ENCODE measurements around the gene FBXL4.

FBXL4 gene

GRCh38 chr6:98827295-98828159 lies 120.2 kb downstream of the FBXL4 start:
- FAIRE-seq, result no peak
- no peak for DNase-seq (ENCODE audit: low spot score)

- FAIRE-seq, result no peak
Measured at GRCh38 chr6:98825600-98826230, 122.0 kb downstream of the FBXL4 start.

GRCh38 chr6:98824902-98825599 lies 122.7 kb downstream of the FBXL4 start:
- FAIRE-seq (no peak), DNase-seq (ENCODE audit: low spot score) (no peak)

More at GRCh38 chr6:98825600-98826230, 122.0 kb downstream of the FBXL4 start:
- no peak for DNase-seq (ENCODE audit: low spot score)

- FAIRE-seq (no peak), DNase-seq (ENCODE audit: low spot score) (no peak)
Measured at GRCh38 chr6:98824162-98824901, 123.4 kb downstream of the FBXL4 start.

- no peak for FAIRE-seq
Measured at GRCh38 chr6:98823428-98824161, 124.2 kb downstream of the FBXL4 start.

GRCh38 chr6:98821756-98822405 lies 125.9 kb downstream of the FBXL4 start:
- DNase-seq (ENCODE audit: low spot score), result no peak
- no peak for FAIRE-seq

More at GRCh38 chr6:98823428-98824161, 124.2 kb downstream of the FBXL4 start:
- no peak for DNase-seq (ENCODE audit: low spot score)

All from RCC 7860 (cell line).